HepG2 (cell line): ENCODE results near the gene MAP2K7. TPM values are rescaled to one million over a fixed set of nuclear protein-coding genes. Genes with fewer than 3 reads are reported as not detected.

Experiments
- ATAC-seq: fragments of 200-7000 bp; cut with Tn5 transposase; 3 replicates; pipeline ENCODE4 v1.9.1; 2020; ENCODE audit warnings: mild to moderate bottlenecking, moderate library complexity
- BruUV-seq: library from RNA; stranded (reverse); fragments of 400-500 nt; replicated peaks from 2 replicates; lab custom pipeline; 2021; lab: Mats Ljungman, UMichigan
- CTCF ChIA-PET: fragments of 300-600 bp; formaldehyde crosslinking; extraction: SDS; loops from one replicate; lab custom pipeline; 2021; ENCODE audit warnings: low total read pairs, inconsistent platforms, low intra/inter-chr PET ratio; lab: Yijun Ruan, JAX
- POLR2A ChIA-PET: fragments of 350-600 bp; sonication (Branson Sonifier 250); formaldehyde crosslinking; loops from one replicate; lab custom pipeline; 2020; ENCODE audit warnings: antibody characterized with exemption, inconsistent platforms; lab: Yijun Ruan, JAX
- DNase-seq: peaks from one replicate; pipeline ENCODE4 v3.0.0-alpha.2; 2015; ENCODE audit warnings: low spot score
- FAIRE-seq: peaks from 3 replicates; lab custom pipeline; 2011; peaks lifted over from hg19 to GRCh38; lab: Jason Lieb, UNC
- H2AFZ ChIP-seq: one replicate; pipeline ENCODE4 v1.6.1; 2011; ENCODE audit warnings: low read length, inconsistent platforms
- H3K27ac ChIP-seq: fragments of 300-600 bp; 3 replicates; pipeline ENCODE4 v1.8.0; 2011; ENCODE audit warnings: mixed run types, mild to moderate bottlenecking, mixed read lengths, low read length, inconsistent platforms; ENCODE audit not compliant: insufficient read depth; ENCODE audit errors: extremely low read length
- H3K27me3 ChIP-seq, 2 experiments: fragments of 200-600 bp in 1 of 2; 2 replicates in 1 of 2; 3 replicates in 1 of 2; pipeline versions ENCODE4 v1.6.0 to v1.8.0; 2011; ENCODE audit warnings: low read length in 2 of 2, mild to moderate bottlenecking in 2 of 2, moderate library complexity in 2 of 2, inconsistent platforms in 1 of 2; ENCODE audit not compliant: insufficient read depth in 2 of 2, control insufficient read depth in 1 of 2
- H3K36me3 ChIP-seq, 2 experiments: fragments of 200-600 bp in 1 of 2; replicated peaks in 1 of 2; 2 replicates in 1 of 2; 3 replicates in 1 of 2; pipeline versions ENCODE4 v1.5.1 to v1.8.0; 2011; ENCODE audit warnings: low read length in 2 of 2, inconsistent platforms in 1 of 2; ENCODE audit not compliant: insufficient read depth in 2 of 2, control insufficient read depth in 1 of 2
- H3K4me1 ChIP-seq: 2 replicates; pipeline ENCODE4 v1.5.1; 2012; ENCODE audit warnings: low read length, inconsistent platforms; ENCODE audit not compliant: insufficient read depth
- H3K4me2 ChIP-seq: 2 replicates; pipeline ENCODE4 v1.6.0; 2011; ENCODE audit warnings: low read depth, low read length, inconsistent platforms
- H3K4me3 ChIP-seq, 3 experiments: fragments of 200-600 bp in 1 of 3; sonication (generic), shearing (Covaris generic) in 1 of 3; replicated peaks in 1 of 3; 2 replicates each; pipeline ENCODE4 v1.5.1; 2011 to 2016; ENCODE audit warnings: low read length in 3 of 3, inconsistent platforms in 2 of 3, low read depth in 2 of 3, mild to moderate bottlenecking in 2 of 3, control low read depth in 1 of 3, mixed read lengths in 1 of 3; ENCODE audit not compliant: insufficient read depth in 1 of 3
- H3K79me2 ChIP-seq: one replicate; pipeline ENCODE4 v1.6.1; 2011; ENCODE audit warnings: low read length, inconsistent platforms; ENCODE audit not compliant: insufficient read depth
- H3K9ac ChIP-seq: 2 replicates; pipeline ENCODE4 v1.6.0; 2011; ENCODE audit warnings: mild to moderate bottlenecking, low read depth, low read length, inconsistent platforms; ENCODE audit not compliant: insufficient read depth
- H3K9me3 ChIP-seq: 2 replicates; pipeline ENCODE4 v1.5.1; 2012; ENCODE audit warnings: mild to moderate bottlenecking, low read length
- H4K20me1 ChIP-seq: 2 replicates; pipeline ENCODE4 v1.6.0; 2011; ENCODE audit warnings: inconsistent platforms, mild to moderate bottlenecking, low read length, moderate library complexity; ENCODE audit not compliant: insufficient read depth
- ELF1 ChIP-seq: sonication (generic); formaldehyde crosslinking; IDR thresholded peaks from 2 replicates; pipeline ENCODE4 v1.4.0; 2020; ENCODE audit warnings: missing genetic modification reagents
- HDAC2 ChIP-seq: sonication (generic); formaldehyde crosslinking; IDR thresholded peaks from 2 replicates; pipeline ENCODE4 v1.4.0; 2020; ENCODE audit warnings: missing genetic modification reagents
- KMT2B ChIP-seq: IDR thresholded peaks from 2 replicates; pipeline ENCODE4 v1.6.1; 2016; ENCODE audit warnings: missing genetic modification reagents, missing compliant biosample characterization
- PHF21A ChIP-seq: sonication (generic); formaldehyde crosslinking; IDR thresholded peaks from 2 replicates; pipeline ENCODE4 v1.5.0; 2020; ENCODE audit warnings: mild to moderate bottlenecking, missing genetic modification reagents
- PRDM10 ChIP-seq: sonication (generic); formaldehyde crosslinking; IDR thresholded peaks from 2 replicates; pipeline ENCODE4 v1.4.0; 2020; ENCODE audit warnings: low read depth, missing genetic modification reagents
- RXRA ChIP-seq: sonication (generic); formaldehyde crosslinking; IDR thresholded peaks from 2 replicates; pipeline ENCODE4 v1.5.1; 2020; ENCODE audit warnings: missing genetic modification reagents
- ZNF543 ChIP-seq: sonication (generic); formaldehyde crosslinking; IDR thresholded peaks from 2 replicates; pipeline ENCODE4 v1.4.0; 2020; ENCODE audit warnings: mild to moderate bottlenecking, missing genetic modification reagents
- ZNF792 ChIP-seq: IDR thresholded peaks from 2 replicates; pipeline ENCODE4 v1.6.1; 2016
- ZNF878 ChIP-seq: sonication (generic); formaldehyde crosslinking; IDR thresholded peaks from 2 replicates; pipeline ENCODE4 v1.8.1; 2023; ENCODE audit warnings: mild to moderate bottlenecking, missing genetic modification reagents, moderate library complexity
- ZSCAN21 ChIP-seq: sonication (generic); formaldehyde crosslinking; IDR thresholded peaks from 2 replicates; pipeline ENCODE4 v1.8.0; 2022; ENCODE audit warnings: mild to moderate bottlenecking, missing genetic modification reagents, moderate library complexity, borderline replicate concordance
- WGBS: methylation state at CpG from one replicate; pipeline ENCODE4 v1.1.6; 2017; ENCODE audit warnings: low lambda C conversion rate; 5-methylcytosine and 5-hydroxymethylcytosine counted together
- in situ Hi-C: cut with HindIII; loops from 2 replicates; pipeline ENCODE4 v1.10.0; 2017; ENCODE audit warnings: low pct_unique_long_range_greater_than_20kb; ENCODE audit not compliant: extremely low pct_ligation_motif_present
- intact Hi-C: fragments of 100-400 bp; cut with micrococcal nuclease; formaldehyde crosslinking; loops from one replicate; pipeline ENCODE4 v1.10.0; 2022; ENCODE audit not compliant: unreplicated experiment
- polyA plus RNA-seq, 8 experiments: library from polyadenylated mRNA; depleted of rRNA in 3 of 8; stranded (reverse) in 7 of 8; unstranded in 1 of 8; fragments of >200 nt; fragmentation: Illumina TruSeq in 4 of 8; extraction: Trizol in 4 of 8; gene quantifications; 2 replicates each; pipeline versions ENCODE4 v1.2.1 to v1.2.3, GENCODE V29; 2011 to 2016; ENCODE audit warnings: low read depth in 4 of 8, missing spikeins in 1 of 8, mixed read lengths in 1 of 8; ENCODE audit not compliant: insufficient read depth in 1 of 8
- total RNA-seq, 5 experiments: library from RNA; depleted of rRNA; stranded (reverse); fragments of >200 nt; fragmentation: Illumina TruSeq; extraction: Trizol; gene quantifications; 2 replicates each; pipeline ENCODE4 v1.2.3, GENCODE V29; 2016; ENCODE audit warnings: low read depth in 1 of 5
- TF ChIP-seq, protein P1 (sequence below): sonication (generic); formaldehyde crosslinking; conservative IDR thresholded peaks from 2 replicates; pipeline ENCODE4 v1.8.0; 2022; ENCODE audit warnings: low read depth, missing genetic modification reagents
- TF ChIP-seq, protein P2 (sequence below): sonication (generic); formaldehyde crosslinking; IDR thresholded peaks from 2 replicates; pipeline ENCODE4 v1.5.1; 2020; ENCODE audit warnings: mild to moderate bottlenecking, missing genetic modification reagents, borderline replicate concordance

Gene MAP2K7
- total and polyA plus RNA-seq, 2 of the 13 experiments (the other 11 are each of a cell fraction or from before 2014, with no cell fraction given) = 9.0 to 10.8 TPM

DNA sequence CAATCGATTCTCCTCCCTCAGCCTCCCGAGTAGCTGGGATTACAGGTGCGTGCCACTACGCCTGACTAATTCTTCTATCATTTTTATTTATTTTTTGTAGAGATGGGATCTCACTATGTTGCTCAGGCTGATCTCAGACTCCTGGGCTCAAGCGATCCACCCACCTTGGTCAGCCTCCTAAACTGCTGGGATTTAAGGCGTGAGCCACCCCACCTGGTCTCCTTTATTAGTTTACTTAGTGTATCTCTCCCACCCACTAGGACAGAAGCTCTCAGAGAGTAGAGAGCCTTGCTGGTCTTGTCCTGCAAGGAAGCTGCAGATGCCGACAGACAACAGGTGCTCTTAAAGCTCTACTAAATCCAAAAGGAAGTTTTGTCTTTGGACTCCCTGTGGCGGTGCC, 17.9 kb upstream of the MAP2K7 start (continued):
- no peak for TF ChIP-seq PRDM10
- no peak for TF ChIP-seq HDAC2
- no peak for TF ChIP-seq ZNF878 (CRISPR knock-in tag)
- no peak for TF ChIP-seq KMT2B (CRISPR knock-in tag)
- TF ChIP-seq ELF1 (CRISPR knock-in tag) = no peak
- no peak for TF ChIP-seq ZNF792 (CRISPR knock-in tag)
- no peak for TF ChIP-seq RXRA

DNA sequence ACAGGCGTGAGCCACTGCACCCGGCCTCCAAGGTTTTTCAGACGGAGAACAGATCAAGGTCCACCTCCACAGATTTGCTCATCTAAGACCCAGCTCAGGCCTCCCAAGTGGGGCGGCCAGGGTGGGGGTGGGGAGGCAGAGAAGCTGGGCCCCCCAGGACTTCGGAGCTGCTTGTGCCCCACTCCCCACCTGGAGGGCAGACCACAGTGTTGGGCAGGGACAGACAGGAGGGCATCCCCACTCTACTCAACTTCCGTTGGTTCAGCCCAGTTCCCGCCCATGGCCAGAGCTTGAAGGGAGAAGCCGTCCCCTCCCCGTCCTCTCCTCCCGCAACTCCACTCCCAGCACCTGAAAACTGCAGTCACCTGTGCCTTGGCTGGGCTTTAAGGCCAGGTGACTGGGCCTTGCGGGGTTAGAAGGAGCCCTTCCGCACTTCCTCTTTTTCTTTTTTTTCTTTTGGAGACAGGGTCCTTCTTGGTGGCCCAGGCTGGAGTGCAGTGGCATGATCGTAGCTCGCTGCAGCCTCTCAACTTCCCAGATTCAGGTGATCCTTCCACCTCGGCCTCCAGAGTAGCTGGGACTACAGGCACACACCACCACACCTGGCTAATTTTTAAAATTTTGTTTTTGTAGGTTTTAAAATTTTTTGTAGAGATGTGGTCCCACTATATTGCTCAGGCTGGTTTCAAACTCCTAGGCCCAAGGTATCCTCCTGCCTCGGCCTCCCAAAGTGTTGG, 16.1 kb upstream of the MAP2K7 start:
- ATAC-seq (peak; percentile 72), FAIRE-seq (peak; percentile 36), DNase-seq (no peak)
- 5% methylated on average over 10 of the region's 16 CpGs for WGBS
- in situ Hi-C loops (no loop called here), intact Hi-C loops (no loop called here)
- Histone ChIP-seq H3K4me1 (peaks cover 59% of the 10 kb centered on the region), H3K9ac (peak overlapping the region; percentile 86; the same call in 1 of the 2 replicates), H3K79me2 (peaks cover 7% of the 10 kb centered on the region), H3K27ac (peak overlapping the region; percentile 58), H3K27me3 (no peaks in the 10 kb centered on the region; a peak in 1 of 5 replicates), H3K36me3 (no peaks in the 10 kb centered on the region), H3K4me3 (peak overlapping the region; percentile 82 to 93 (median 90)), H4K20me1 (no peaks in the 10 kb centered on the region), H2AFZ (no peak overlapping the region), H3K4me2 (peak overlapping the region; percentile 88), H3K9me3 (no peaks in the 10 kb centered on the region)
- ChIA-PET POLR2A (interaction anchor here (0.7 to 8.1 kb wide), 13 partner anchors 8 to 56 kb away, joined by 3 to 75 read pairs (median 6); partner anchors contain the start of genes MAP2K7, PRR36, SNAPC2 and TGFBR3L), CTCF (no interaction called here)
- no TSS peak for BruUV-seq
- no peak for TF ChIP-seq ZNF543 (CRISPR knock-in tag)
- TF ChIP-seq, protein P1, sequence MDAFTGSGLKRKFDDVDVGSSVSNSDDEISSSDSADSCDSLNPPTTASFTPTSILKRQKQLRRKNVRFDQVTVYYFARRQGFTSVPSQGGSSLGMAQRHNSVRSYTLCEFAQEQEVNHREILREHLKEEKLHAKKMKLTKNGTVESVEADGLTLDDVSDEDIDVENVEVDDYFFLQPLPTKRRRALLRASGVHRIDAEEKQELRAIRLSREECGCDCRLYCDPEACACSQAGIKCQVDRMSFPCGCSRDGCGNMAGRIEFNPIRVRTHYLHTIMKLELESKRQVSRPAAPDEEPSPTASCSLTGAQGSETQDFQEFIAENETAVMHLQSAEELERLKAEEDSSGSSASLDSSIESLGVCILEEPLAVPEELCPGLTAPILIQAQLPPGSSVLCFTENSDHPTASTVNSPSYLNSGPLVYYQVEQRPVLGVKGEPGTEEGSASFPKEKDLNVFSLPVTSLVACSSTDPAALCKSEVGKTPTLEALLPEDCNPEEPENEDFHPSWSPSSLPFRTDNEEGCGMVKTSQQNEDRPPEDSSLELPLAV (CRISPR knock-in tag) = no peak
- 0 out of 2 replicates have a peak, but pooled peaks have one; percentile 40 for TF ChIP-seq PHF21A (CRISPR knock-in tag)
- 0 out of 2 replicates have a peak, but pooled peaks have one; percentile 11 for TF ChIP-seq ZSCAN21 (CRISPR knock-in tag)
- TF ChIP-seq, protein P2, sequence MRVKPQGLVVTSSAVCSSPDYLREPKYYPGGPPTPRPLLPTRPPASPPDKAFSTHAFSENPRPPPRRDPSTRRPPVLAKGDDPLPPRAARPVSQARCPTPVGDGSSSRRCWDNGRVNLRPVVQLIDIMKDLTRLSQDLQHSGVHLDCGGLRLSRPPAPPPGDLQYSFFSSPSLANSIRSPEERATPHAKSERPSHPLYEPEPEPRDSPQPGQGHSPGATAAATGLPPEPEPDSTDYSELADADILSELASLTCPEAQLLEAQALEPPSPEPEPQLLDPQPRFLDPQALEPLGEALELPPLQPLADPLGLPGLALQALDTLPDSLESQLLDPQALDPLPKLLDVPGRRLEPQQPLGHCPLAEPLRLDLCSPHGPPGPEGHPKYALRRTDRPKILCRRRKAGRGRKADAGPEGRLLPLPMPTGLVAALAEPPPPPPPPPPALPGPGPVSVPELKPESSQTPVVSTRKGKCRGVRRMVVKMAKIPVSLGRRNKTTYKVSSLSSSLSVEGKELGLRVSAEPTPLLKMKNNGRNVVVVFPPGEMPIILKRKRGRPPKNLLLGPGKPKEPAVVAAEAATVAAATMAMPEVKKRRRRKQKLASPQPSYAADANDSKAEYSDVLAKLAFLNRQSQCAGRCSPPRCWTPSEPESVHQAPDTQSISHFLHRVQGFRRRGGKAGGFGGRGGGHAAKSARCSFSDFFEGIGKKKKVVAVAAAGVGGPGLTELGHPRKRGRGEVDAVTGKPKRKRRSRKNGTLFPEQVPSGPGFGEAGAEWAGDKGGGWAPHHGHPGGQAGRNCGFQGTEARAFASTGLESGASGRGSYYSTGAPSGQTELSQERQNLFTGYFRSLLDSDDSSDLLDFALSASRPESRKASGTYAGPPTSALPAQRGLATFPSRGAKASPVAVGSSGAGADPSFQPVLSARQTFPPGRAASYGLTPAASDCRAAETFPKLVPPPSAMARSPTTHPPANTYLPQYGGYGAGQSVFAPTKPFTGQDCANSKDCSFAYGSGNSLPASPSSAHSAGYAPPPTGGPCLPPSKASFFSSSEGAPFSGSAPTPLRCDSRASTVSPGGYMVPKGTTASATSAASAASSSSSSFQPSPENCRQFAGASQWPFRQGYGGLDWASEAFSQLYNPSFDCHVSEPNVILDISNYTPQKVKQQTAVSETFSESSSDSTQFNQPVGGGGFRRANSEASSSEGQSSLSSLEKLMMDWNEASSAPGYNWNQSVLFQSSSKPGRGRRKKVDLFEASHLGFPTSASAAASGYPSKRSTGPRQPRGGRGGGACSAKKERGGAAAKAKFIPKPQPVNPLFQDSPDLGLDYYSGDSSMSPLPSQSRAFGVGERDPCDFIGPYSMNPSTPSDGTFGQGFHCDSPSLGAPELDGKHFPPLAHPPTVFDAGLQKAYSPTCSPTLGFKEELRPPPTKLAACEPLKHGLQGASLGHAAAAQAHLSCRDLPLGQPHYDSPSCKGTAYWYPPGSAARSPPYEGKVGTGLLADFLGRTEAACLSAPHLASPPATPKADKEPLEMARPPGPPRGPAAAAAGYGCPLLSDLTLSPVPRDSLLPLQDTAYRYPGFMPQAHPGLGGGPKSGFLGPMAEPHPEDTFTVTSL (CRISPR knock-in tag) = peak; percentile 67
